Measurements from ENCODE around the gene PLXNA4.

The PLXNA4 gene

DNA sequence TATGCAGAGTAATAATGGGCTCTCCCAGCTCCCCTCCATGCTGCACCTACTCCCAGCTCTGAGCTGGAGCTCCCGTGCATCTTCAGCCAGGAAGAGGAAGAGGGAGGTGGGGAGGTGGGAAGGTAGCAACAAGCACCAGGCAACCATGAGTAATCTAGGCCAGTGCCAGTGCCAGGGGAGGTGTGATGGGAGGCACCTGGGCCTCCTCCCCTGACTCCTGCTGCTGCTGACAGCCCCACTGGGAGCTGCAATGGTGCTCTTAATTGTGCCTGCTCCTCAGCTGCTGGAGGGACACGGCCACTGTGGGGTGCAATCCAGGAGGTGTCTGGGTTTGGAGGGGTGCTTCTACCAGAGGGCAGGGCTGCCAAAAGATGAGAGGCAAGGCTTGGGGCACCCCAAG lies 243.0 kb downstream of the PLXNA4 start:
- Histone ChIP-seq H3K4me3 (ENCODE audit: low read depth, low read length) (no peak overlapping the region), H3K36me3 (replicated peaks) (no peaks in the 10 kb centered on the region), H3K27me3 (replicated peaks) (no peaks in the 10 kb centered on the region), H3K27ac (no peak overlapping the region)
- in situ Hi-C loops (cut with HindIII; ENCODE audit: low pct_ligation_motif_present, low sequenced_read_pairs): no loop called here
- DNase-seq: no peak
- TF ChIP-seq, protein P1, sequence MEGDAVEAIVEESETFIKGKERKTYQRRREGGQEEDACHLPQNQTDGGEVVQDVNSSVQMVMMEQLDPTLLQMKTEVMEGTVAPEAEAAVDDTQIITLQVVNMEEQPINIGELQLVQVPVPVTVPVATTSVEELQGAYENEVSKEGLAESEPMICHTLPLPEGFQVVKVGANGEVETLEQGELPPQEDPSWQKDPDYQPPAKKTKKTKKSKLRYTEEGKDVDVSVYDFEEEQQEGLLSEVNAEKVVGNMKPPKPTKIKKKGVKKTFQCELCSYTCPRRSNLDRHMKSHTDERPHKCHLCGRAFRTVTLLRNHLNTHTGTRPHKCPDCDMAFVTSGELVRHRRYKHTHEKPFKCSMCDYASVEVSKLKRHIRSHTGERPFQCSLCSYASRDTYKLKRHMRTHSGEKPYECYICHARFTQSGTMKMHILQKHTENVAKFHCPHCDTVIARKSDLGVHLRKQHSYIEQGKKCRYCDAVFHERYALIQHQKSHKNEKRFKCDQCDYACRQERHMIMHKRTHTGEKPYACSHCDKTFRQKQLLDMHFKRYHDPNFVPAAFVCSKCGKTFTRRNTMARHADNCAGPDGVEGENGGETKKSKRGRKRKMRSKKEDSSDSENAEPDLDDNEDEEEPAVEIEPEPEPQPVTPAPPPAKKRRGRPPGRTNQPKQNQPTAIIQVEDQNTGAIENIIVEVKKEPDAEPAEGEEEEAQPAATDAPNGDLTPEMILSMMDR (IDR thresholded peaks at IDR 0.05; ENCODE audit: low read depth, low read length, missing control alignments): no peak

DNA sequence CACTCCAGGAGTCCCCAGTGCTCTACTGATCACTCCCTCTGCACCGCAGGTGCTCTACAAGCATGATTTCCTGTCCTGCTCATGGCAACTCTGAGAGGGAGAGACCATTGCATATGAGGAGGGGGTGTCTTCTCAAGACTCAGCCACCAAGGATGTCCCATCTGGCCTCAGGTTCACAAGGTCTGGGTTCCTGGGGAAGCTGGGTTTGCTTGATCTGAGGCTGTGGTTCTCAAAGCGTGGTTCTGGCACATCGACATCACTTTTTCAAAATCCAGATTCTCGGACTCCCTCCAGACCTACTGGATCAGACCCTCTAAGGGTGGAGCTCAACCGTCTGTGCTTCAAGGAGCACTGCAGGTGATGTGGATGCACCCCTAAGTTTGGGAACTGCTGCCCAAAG lies 247.5 kb downstream of the PLXNA4 start:
- peaks cover 3% of the 10 kb centered on the region for H3K27me3 ChIP-seq (replicated peaks)
- no peaks in the 10 kb centered on the region for H3K36me3 ChIP-seq (replicated peaks)
- H3K27ac ChIP-seq: no peak overlapping the region
- TF ChIP-seq, protein P1 (IDR thresholded peaks at IDR 0.05; ENCODE audit: low read depth, low read length, missing control alignments): no peak
- in situ Hi-C loops (cut with HindIII; ENCODE audit: low pct_ligation_motif_present, low sequenced_read_pairs): no loop called here
- no peak for DNase-seq
- no peak overlapping the region for H3K4me3 ChIP-seq (ENCODE audit: low read depth, low read length)

DNA sequence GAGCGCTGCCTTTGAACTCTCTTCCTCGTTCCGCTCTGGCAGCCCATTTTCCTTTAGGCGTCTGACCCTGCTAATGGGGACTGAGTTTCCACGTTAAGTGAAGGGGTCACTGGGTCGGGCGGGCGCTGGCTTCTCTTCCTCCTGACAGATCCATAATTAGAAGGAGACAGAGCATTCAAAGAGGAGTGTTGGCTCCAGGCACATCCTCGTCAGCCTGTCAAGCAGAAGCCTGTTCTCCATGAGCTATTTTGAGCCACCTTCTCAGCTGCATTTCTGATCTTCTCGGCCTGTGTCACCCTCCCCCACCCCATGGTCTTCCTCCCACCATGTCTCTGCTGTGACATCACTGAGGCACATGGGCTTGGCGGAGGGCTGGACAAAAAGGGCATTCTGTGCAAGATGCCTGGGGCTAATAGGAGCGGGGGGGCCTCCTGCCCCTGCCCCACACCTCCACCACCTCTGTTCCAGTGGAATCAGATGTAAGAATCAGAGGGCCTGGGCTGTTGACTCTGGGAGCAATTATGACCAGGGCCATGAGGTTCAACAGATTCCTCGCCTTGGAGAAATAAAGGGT lies 248.1 kb downstream of the PLXNA4 start:
- H3K36me3 ChIP-seq (replicated peaks): no peaks in the 10 kb centered on the region
- H3K27ac ChIP-seq: no peak overlapping the region
- H3K27me3 ChIP-seq (replicated peaks): peaks cover 3% of the 10 kb centered on the region
- TF ChIP-seq, protein P1 (IDR thresholded peaks at IDR 0.05; ENCODE audit: low read depth, low read length, missing control alignments): no peak
- H3K4me3 ChIP-seq (ENCODE audit: low read depth, low read length): no peak overlapping the region
- in situ Hi-C loops (cut with HindIII; ENCODE audit: low pct_ligation_motif_present, low sequenced_read_pairs): no loop called here
- no peak for DNase-seq

DNA sequence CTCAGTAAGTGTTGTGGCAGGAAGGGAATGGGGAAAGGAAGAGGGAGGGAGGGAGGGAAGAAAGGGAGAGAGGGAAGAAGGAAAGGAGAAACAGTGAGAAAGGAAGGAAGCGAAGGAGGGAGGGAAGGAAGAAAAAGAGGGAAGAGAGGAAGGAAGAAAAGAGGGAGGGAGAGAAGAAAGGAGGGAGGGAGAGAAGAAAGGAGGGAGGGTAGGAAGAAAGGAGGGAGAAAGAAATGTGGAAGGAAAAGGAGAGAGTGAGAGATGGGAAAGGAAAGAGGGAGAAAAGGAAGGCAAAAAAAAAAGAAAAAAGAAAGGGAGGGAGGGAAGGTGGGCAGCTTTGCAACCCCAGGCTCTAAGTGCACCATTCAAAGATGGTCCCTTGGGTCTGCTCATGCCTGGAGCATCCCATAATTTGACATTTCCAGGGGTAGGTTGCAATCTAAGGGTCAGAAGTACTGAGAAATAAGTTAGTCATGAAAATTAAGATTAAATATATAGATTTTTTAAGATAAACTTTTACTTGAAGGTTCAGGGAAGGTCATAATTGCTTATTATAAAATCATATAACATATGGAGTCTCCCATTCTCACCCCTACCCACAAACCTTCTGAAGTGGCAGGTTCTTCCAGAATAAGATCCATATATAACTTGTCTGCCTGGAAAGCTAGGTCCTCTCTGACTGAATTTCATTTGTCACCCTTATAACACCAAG lies 249.2 kb downstream of the PLXNA4 start:
- H3K36me3 ChIP-seq (replicated peaks): no peaks in the 10 kb centered on the region
- no peak overlapping the region for H3K4me3 ChIP-seq (ENCODE audit: low read depth, low read length)
- in situ Hi-C loops (cut with HindIII; ENCODE audit: low pct_ligation_motif_present, low sequenced_read_pairs): no loop called here
- peaks cover 3% of the 10 kb centered on the region for H3K27me3 ChIP-seq (replicated peaks)
- TF ChIP-seq, protein P1 (IDR thresholded peaks at IDR 0.05; ENCODE audit: low read depth, low read length, missing control alignments): no peak
- H3K27ac ChIP-seq: no peak overlapping the region
- DNase-seq: no peak

DNA sequence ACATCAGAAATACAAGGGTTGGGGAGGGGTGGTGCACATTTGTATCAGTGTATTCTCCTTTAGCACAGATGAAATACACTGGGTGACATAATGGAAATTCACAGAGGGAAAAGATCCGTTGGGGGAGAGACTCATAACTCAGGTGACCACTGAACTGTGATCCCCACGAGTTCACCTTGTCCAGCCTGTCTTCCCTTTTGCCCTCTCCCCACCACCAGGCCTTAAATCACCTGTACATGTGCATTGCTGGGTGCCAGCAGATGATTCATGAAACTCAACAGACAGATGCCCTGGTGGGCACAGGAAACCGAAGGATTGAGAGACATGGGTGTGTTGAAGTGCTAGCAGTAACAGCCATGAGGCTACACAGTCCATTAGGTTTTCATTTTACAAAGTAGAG lies 253.3 kb downstream of the PLXNA4 start:
- in situ Hi-C loops (cut with HindIII; ENCODE audit: low pct_ligation_motif_present, low sequenced_read_pairs): no loop called here
- no peak overlapping the region for H3K4me3 ChIP-seq (ENCODE audit: low read depth, low read length)
- TF ChIP-seq, protein P1 (IDR thresholded peaks at IDR 0.05; ENCODE audit: low read depth, low read length, missing control alignments): no peak

More for the DNA sequence above, 253.3 kb downstream of the PLXNA4 start:
- H3K27ac ChIP-seq: no peak overlapping the region
- no peaks in the 10 kb centered on the region for H3K36me3 ChIP-seq (replicated peaks)
- DNase-seq: no peak
- H3K27me3 ChIP-seq (replicated peaks): peaks cover 3% of the 10 kb centered on the region

Data from brain microvascular endothelial cell (primary cell).